Neutrophil (primary cell): ENCODE results near the gene MTG1.
A peak's percentile ranks its signal among the peaks of the same experiment; 100 is the strongest.
"Not testable (repeated sequence)": the region's sequence is repeated elsewhere in the genome, so short reads cannot be mapped to it uniquely, and the experiment has no call there.

Experiments
- H3K27ac ChIP-seq: fragments of 200-600 bp; sonication (generic); 2 replicates; pipeline ENCODE4 v1.5.1; 2016; ENCODE audit warnings: mild to moderate bottlenecking, moderate library complexity
- H3K27me3 ChIP-seq: fragments of 200-600 bp; sonication (generic); 2 replicates; pipeline ENCODE4 v1.6.0; 2016; ENCODE audit warnings: mild to moderate bottlenecking
- H3K36me3 ChIP-seq: fragments of 200-600 bp; sonication (generic); 2 replicates; pipeline ENCODE4 v1.5.1; 2017
- H3K4me1 ChIP-seq, 2 experiments: fragments of 200-600 bp in 1 of 2; sonication (generic) in 1 of 2; 1 replicate in 1 of 2; 2 replicates in 1 of 2; pipeline versions ENCODE4 v1.5.1 to v1.6.1; 2013 to 2016; ENCODE audit warnings: low read depth in 1 of 2, low read length in 1 of 2, mild to moderate bottlenecking in 1 of 2, moderate library complexity in 1 of 2; ENCODE audit not compliant: control insufficient read depth in 1 of 2, insufficient read depth in 1 of 2
- H3K4me3 ChIP-seq, 2 experiments: fragments of 200-600 bp in 1 of 2; sonication (generic) in 1 of 2; 1 replicate in 1 of 2; 2 replicates in 1 of 2; pipeline ENCODE4 v1.5.1; 2013 to 2016; ENCODE audit warnings: low read depth in 1 of 2, low read length in 1 of 2, mild to moderate bottlenecking in 1 of 2, moderate library complexity in 1 of 2
- H3K9me3 ChIP-seq: fragments of 200-600 bp; sonication (generic); 2 replicates; pipeline ENCODE4 v1.5.1; 2016
- TF ChIP-seq, protein P1 (sequence below): fragments of 200-600 bp; sonication (generic); IDR thresholded peaks from 2 replicates; pipeline ENCODE4 v1.5.1; 2016; ENCODE audit warnings: antibody characterized with exemption

Gene MTG1

GRCh38 chr10:133372507-133372906 is 21.4 kb upstream of the MTG1 start:
- Histone ChIP-seq H3K27ac (no peak overlapping the region), H3K4me3 (peak overlapping the region in 1 of 2 experiments; percentile 75), H3K4me1 (peaks cover 6 to 12% of the 10 kb centered on the region in 2 experiments), H3K9me3 (no peaks in the 10 kb centered on the region), H3K27me3 (peaks cover 28% of the 10 kb centered on the region), H3K36me3 (peaks cover 26% of the 10 kb centered on the region)
- TF ChIP-seq, protein P1, sequence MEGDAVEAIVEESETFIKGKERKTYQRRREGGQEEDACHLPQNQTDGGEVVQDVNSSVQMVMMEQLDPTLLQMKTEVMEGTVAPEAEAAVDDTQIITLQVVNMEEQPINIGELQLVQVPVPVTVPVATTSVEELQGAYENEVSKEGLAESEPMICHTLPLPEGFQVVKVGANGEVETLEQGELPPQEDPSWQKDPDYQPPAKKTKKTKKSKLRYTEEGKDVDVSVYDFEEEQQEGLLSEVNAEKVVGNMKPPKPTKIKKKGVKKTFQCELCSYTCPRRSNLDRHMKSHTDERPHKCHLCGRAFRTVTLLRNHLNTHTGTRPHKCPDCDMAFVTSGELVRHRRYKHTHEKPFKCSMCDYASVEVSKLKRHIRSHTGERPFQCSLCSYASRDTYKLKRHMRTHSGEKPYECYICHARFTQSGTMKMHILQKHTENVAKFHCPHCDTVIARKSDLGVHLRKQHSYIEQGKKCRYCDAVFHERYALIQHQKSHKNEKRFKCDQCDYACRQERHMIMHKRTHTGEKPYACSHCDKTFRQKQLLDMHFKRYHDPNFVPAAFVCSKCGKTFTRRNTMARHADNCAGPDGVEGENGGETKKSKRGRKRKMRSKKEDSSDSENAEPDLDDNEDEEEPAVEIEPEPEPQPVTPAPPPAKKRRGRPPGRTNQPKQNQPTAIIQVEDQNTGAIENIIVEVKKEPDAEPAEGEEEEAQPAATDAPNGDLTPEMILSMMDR = no peak

GRCh38 chr10:133373174-133374090 is 20.5 kb upstream of the MTG1 start, which contains the start of gene ECHS1:
Gene ECHS1 (minus strand): TSS chr10:133373354. CDS start chr10:133373333, 21 bp downstream.
- H3K4me3 ChIP-seq = peak within 1 kb of the TSS; percentile 67 to 75
- peaks cover 22% of the 10 kb centered on the region for H3K36me3 ChIP-seq
- H3K27ac ChIP-seq = peak within 1 kb of the TSS; percentile 77
- TF ChIP-seq, protein P1 = peak; percentile 27
- no peaks in the 10 kb centered on the region for H3K9me3 ChIP-seq
- H3K4me1 ChIP-seq = peaks cover 15 to 21% of the 10 kb centered on the region in 2 experiments
- peaks cover 38% of the 10 kb centered on the region for H3K27me3 ChIP-seq

DNA sequence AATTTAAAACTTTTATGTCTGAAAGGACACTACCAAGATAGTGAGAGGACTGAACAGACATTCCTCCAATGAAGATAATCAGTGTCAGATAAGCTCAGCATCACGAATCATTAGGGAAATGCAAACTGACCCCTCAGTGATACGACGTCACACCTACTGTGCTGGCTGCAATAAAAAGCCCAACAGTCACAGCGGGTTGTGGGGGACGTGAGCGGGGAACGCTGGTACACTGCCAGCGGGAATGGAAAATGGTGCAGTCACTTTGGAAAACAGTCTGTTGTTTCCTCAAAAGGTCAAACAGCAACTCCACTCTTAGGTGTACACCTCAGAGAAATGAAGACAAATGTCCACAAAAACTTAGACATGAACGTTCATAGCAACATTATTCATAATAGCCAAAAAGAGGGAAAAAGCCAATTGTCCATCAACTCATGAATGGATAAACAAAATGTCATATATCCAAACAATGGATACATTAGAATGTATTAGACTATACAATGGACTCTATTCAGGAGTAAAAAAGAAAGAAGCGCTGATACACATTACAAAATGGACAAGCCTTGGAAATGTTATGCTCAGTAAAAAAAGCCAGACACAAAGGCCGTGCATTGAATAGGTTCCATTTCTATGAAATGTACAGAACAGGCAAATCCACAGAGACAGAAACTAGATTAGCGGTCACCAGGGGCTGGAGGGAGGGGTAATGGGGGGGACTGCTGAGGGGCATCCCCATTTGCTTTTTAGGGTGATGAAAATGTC is 18.4 kb upstream of the MTG1 start:
- Histone ChIP-seq H3K36me3 (peaks cover 2% of the 10 kb centered on the region), H3K4me1 (peaks cover 17 to 32% of the 10 kb centered on the region in 2 experiments), H3K4me3 (no peak overlapping the region), H3K27ac (no peak overlapping the region), H3K27me3 (peaks cover 57% of the 10 kb centered on the region), H3K9me3 (no peaks in the 10 kb centered on the region)
- TF ChIP-seq, protein P1 = no peak

GRCh38 chr10:133376183-133376582 is 17.8 kb upstream of the MTG1 start:
- H3K36me3 ChIP-seq, H3K27ac ChIP-seq, H3K4me3 ChIP-seq, H3K9me3 ChIP-seq: not testable (repeated sequence)
- peaks cover 17 to 32% of the 10 kb centered on the region in 2 experiments for H3K4me1 ChIP-seq
- H3K27me3 ChIP-seq = peaks cover 64% of the 10 kb centered on the region

DNA sequence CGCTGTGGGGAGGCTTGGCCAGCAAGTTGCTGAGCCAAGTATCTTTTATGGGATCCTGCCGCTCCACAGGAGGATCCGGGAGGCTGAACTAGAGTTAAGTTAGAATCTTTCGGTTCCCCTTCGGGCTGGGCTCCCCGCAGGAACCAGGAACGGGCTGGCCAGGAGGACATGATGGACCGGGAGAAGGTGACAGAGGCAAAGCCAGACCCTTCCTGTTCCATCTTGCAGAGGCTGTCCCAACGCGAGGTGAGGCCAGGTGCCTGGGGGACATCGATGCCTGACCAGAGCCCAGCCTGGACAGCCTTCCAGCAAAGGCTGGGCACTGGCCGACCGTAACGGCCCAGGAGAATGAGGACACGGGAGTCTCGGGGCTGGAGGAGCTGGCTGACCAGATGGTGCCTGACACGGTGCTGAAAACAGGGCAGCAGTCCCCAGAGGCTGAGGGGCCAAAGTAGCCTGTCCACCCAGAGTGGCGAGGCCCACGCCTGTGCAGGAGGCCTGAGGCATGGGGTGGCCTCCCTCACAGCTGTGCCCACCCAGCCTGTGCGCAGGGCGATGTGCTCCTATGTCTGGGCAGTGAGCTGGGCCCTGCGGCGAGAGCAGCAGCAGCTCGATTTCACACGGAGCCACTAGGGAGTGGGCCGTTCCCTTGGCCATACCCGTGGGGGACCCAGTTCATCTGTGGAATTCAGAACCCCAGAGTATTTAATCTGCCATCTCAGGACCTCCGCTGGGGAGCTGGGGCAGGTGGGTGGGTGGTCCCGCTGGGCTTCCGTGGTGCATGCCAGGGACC is 16.7 kb upstream of the MTG1 start:
- peaks cover 17 to 32% of the 10 kb centered on the region in 2 experiments for H3K4me1 ChIP-seq
- TF ChIP-seq, protein P1 = no peak
- H3K36me3 ChIP-seq = no peaks in the 10 kb centered on the region
- no peak overlapping the region for H3K27ac ChIP-seq
- H3K9me3 ChIP-seq = no peaks in the 10 kb centered on the region
- H3K4me3 ChIP-seq = no peak overlapping the region
- peaks cover 74% of the 10 kb centered on the region for H3K27me3 ChIP-seq
